ENCODE results near the gene LRRC61.
"Not testable (repeated sequence)": the region's sequence is repeated elsewhere in the genome, so short reads cannot be mapped to it uniquely, and the experiment has no call there.

The LRRC61 gene

DNA sequence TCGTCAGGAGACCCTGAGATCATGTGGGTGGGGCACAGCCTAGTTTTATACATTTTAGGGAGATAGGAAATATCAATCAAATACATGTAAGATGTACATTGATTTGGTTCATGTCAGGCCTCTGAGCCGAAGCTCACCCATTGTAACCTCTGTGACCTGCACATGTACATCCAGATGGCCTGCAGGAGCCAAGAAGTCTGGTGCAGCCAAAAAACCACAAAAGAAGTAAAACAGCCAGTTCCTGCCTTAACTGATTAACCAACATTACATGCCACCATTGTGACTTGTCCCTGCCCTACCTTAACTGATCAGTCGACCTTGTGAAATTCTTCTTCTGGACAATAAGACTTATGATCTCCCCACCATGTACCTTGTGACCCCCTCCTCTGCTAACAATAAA is 16.0 kb upstream of the LRRC61 start:
- no peak for DNase-seq (ENCODE audit: low read depth, low spot score)

DNA sequence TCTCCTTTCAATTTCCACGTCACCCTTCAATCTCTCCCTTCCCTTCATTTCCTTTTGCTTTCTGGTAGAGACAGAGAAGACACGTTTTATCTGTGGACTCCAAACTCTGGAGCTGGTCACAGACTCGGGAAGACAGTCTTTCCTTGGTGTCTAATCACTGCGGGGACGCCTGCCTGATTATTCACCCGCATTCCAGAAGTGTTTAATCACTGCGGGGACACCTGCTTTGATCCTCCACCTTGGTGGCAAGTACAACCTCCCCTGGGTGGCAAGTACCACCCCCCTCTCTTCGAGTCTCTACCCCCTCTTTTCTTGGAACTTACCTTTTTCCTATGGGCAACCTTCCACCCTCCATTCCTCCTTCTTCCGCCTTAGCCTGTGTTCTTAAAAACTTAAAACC is 15.3 kb upstream of the LRRC61 start:
- no peak for DNase-seq (ENCODE audit: low read depth, low spot score)

DNA sequence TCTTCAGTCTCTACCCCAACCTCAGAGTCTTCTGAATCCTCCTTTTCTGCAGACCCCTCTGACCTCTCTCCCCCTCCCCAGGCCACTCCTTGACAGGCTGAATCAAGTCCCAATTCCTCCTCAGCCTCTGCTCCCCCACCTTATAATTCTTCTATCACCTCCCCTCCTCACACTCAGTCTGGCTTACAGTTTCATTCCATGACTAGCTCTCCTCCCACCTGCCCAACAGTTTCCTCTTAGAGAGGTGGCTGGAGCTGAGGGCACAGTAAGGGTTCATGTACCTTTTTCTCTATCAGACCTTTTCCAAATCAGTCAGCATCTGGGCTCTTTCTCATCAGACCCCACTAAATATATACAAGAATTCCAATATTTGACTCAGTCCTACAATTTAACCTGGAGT is 14.6 kb upstream of the LRRC61 start:
- no peak for DNase-seq (ENCODE audit: low read depth, low spot score)

DNA sequence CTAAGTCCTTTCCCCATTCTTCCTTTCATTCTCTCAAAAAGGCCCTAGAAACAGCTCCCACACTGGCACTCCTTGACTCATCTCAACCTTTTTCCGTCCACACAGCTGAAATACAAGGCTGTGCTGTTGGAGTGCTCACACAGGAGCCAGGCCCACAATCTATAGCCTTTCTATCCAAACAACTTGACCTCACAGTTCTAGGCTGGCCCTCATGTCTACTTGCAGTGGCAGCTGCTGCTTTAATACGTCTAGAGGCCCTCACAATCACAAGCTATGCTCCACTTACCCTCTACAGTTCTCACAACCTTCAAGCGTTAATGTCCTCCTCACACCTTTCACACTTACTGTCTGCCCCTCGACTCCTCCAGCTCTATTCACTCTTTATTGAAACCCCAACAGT is 12.0 kb upstream of the LRRC61 start:
- no peak for DNase-seq (ENCODE audit: low read depth, low spot score)

DNA sequence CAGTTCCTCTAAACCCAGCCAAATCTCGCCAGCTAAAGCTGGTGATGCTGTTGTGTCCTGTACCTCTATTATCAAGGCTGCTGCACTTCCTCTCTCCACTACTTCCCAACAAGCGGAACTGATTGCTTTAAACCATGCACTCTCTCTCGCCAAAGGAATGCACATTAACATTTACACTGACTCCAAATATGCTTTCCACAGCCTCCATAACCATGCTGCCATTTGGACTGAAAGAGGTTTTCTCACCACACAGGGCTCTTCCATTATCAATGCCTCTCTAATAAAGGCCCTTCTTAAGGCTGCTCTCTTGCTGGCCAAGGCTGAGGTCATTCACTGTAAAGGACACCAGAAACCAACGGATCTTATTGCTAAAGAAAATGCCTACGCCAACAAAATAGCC is 11.4 kb upstream of the LRRC61 start:
- no peak for DNase-seq (ENCODE audit: low read depth, low spot score)

DNA sequence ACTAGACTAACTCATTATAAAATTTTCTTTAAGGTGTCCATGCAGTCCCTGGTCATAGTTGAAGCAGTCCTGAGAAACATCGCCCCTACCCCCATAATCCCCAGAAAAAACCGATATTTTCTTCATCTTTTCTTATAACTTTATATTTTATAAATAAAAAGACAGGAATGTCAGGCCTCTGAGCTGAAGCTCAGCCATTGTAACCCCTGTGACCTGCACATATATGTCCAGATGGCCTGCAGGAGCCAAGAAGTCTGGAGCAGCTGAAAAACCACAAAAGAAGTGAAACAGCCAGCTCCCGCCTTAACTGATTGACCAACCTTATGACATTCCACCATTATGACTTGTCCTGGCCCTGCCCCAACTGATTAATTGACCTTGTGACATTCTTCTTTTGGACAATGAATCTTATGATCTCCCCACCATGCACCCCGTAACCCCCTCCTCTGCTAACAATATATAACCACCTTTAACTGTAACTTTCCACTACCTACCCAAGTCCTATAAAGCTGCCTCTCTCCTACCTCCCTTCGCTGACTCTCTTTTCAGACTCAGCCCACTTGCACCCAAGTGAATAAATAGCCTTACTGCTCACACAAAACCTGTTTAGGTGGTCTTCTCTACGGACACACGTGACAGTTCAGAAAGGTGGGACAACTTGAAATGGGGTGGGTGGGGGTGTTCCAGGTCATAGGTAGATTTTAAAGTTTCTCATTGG is 10.3 kb upstream of the LRRC61 start:
- not testable (repeated sequence) for DNase-seq (ENCODE audit: low read depth, low spot score)

DNA sequence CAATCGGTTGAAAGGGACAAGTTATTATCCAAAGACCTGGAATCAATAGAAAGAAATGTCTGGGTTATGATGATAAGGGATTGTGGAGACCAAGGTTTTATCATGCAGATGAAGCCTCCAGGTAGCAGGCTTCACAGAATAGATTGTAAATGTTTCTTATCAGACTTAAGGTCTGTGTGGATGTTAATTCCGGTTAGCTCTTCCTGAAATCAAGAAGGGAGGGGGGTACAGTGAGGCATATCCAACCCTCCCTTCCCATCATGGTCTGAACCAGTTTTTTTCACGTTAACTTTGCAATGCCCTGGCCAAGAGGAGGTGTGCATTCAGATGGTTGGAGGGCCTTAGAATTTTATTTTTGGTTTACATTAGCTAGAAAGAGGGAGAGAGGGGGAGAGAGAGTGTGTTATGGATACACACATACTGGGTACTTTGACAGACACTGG is 9.8 kb upstream of the LRRC61 start:
- DNase-seq (ENCODE audit: low read depth, low spot score) = no peak

GRCh38 chr7:150313870-150314269 is 9.3 kb upstream of the LRRC61 start:
- no peak for DNase-seq (ENCODE audit: low read depth, low spot score)

DNA sequence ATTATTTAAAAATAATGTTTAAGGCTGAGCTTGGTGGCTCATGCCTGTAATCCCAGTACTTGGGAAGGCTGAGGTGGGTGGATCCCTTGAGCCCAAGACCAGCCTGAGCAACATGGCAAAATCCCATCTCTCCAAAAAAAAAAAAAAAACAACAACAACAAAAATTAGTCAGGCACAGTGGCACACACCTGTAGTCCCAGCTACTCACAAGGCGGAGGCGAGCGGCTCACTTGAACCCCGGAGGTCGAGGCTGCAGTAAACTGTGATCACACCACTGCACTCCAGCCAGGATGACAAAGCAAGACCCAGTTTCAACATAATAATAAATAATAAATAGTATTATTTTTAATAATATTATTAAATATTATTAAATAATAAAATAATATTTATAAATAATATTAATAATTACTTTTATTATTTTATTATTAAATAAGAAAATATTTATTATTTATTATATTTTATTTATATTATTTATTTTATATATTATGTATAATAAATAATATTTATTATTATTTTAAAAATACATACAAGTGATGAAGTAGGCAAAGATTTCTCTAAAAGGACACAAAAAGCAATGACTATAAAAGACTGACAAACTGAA is 8.4 kb upstream of the LRRC61 start:
- no peak for DNase-seq (ENCODE audit: low read depth, low spot score)

- not testable (repeated sequence) for DNase-seq (ENCODE audit: low read depth, low spot score)
Measured at GRCh38 chr7:150316987-150317386, 6.2 kb upstream of the LRRC61 start.

DNA sequence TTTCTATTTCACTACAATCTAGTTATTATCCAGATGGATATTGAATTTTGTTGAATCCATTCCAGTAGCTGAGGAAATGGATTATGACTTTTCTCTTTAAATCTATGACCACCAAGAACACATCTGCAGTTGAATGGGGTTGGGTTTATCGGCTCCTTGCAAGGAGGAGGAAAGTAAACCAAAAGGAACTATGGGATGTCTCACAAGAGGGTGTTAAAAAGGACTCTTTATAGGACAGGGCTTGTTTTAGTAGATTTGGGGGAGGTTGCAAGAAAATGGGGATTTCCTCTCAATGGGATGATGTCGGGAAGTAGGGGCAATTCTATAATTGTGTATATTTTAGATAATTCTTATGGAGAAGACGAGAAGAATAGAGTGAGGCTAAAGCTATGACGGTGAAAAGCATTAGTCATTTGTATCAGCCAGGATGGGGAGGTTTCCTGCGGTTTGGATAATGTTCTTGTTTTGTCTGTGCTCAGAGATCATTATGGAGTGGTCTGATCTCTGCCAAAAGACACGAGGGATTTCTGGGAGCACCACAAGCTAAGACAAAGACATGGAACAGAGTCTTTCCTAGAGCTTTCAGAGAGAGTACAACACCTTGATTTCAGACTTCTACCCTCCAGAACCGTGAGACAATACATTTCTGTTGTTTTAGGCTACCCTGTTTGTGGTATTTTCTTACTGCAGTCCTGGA is 5.3 kb upstream of the LRRC61 start:
- no peak for DNase-seq (ENCODE audit: low read depth, low spot score)

- DNase-seq (ENCODE audit: low read depth, low spot score) = no peak
Measured at GRCh38 chr7:150321788-150322113, 1.4 kb upstream of the LRRC61 start.

DNA sequence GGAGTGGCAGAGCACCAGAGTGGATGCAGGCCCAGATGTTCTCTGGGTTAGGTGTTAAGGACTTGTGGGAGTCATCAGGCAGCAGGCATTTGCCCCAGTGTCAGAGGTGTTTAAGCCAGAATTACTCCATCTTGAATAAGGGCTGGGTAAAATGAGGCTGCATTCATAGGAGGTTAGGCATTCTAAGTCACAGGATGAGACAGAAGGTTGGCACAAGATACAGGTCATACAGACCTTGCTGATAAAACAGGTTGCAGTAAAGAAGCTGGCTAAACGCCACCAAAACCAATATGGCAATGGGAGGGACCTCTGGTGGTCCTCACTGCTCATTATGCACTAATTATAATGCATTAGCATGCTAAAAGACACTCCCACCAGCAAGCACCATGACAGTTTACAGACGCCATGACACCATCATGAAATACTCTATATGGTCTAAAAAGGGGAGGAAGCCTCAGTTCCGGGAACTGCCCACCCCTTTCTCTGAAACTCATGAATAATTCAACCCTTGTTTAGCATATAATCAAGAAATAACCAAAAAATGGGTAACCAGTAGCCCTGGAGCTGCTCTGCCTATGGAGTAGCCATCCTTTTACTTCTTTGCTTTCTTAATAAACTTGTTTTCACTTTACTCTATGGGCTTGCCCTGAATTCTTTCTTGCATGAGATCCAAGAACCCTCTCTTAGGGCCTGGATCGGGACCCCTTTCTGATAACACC is 882 bp upstream of the LRRC61 start:
- peak; percentile 29 for DNase-seq (ENCODE audit: low read depth, low spot score)

DNA sequence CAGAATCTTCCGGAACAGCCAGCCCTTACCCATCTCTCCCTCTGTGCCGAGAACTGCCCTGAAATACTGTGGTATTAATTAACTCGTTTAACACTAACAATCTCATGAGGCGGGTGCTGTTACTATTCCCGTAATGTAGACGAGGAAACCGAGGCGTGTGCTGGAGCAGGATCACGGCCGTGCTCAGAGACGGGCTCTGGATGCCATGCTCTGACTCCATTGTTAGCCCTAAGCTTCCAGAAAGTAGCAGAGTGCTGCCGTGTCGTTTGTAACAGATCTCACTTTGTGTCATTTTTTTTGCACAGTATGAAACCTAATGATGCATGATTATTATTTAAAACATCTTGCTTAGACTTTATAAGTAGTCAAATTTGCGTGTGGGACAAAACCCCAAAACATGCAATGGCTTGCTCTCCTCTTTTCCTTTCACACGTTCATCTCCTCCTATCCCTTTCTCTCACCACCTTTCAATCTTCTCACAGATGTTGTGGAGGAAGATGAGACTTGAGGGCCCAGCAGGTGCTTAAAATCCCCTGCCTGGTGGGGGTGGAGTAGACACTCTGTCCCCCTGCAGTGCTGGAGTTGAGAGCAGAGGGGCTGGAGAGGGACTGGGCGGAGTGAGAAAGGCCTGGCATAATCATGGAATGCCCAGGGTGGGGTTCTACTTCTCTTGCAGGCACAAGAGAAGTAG is 672 bp downstream of the LRRC61 start:
- DNase-seq (ENCODE audit: low read depth, low spot score) = no peak

DNA sequence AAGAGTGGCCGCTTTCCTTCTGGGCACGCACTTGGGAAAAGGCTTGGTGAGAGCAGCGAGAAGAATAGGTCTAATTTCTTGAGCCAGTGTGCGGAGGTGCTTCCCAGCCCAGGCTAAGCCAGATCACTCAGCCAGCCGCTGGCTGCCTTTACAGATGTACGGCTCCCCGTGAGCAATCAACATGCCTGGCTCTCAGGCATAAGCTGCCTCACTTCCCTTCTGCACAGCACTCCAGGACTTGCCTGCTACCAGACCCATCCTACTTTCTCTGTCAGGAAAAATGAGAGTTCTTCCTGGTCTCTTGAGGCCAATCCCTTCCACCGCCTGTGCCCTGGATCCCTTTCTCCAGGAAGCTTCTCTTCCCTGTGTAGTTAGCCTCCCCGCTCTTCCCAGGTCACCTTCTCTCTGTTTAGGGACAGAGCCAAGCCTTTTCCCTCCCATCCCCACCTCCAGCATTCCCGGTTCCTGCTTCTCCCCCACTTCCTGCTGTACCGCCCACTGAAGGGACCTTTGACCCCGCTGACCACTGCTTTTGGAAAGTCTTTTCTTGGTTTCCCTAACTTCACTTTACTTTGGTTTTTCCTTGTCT is 1.3 kb downstream of the LRRC61 start:
- DNase-seq (ENCODE audit: low read depth, low spot score) = no peak

DNA sequence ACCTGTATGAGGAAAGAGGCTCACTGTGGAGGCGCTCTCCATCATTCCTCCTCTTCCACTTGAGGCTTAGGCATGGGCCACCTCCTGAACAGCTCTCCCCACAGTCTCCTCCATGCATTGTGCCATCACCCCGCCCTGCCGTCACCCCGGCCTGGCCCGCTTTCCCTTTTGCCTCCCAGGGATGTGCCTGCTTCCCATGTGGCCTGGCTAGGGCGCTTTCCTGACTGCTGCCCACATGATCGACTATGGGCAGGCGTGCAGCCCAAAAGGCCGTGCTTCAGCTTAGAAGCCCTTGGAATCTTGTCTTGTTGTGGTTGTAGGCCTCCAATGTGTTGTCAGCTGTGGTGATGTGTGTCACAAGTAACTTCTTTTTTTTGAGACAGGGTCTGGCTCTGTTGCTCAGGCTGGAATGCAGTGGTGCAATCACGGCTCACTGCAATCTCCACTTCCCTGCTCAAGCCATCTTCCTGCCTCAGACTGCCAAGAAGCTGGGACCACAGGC is 2.0 kb downstream of the LRRC61 start:
- DNase-seq (ENCODE audit: low read depth, low spot score) = no peak

- DNase-seq (ENCODE audit: low read depth, low spot score) = no peak
Measured at GRCh38 chr7:150325901-150326300, 2.7 kb downstream of the LRRC61 start.

GRCh38 chr7:150326657-150327268 is 3.6 kb downstream of the LRRC61 start:
- no peak for DNase-seq (ENCODE audit: low read depth, low spot score)

DNA sequence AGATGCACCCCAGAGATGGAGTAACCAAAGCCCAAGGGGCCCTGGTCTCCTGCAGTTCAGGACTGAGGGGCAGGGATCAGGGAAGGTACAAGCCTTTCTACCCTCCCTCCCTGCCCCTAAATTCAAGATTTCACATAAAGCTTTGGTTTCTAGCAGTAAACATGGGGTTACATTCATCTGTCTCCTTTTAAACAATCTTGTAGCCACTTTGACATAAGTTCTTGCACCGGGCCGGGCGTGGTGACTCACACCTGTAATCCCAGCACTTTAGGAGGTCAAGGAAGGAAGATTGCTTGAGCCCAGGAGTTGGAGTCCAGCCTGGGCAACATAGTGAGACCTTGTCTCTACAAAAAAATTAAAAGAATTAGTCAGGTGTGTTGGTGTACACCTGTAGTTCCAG is 4.2 kb downstream of the LRRC61 start:
- DNase-seq (ENCODE audit: low read depth, low spot score) = no peak

- no peak for DNase-seq (ENCODE audit: low read depth, low spot score)
Measured at GRCh38 chr7:150329331-150330120, 6.4 kb downstream of the LRRC61 start.
